T-helper 22 cell (primary cell): Measurements from ENCODE around the gene LRRC47.

ENCODE experiments used
- DNase-seq: peaks from one replicate; pipeline ENCODE4 v3.0.0-alpha.2; 2020; ENCODE audit warnings: low read depth

LRRC47 gene

GRCh38 chr1:3796215-3797061, at the start of gene LRRC47:
Gene LRRC47 (minus strand): TSS chr1:3796498. CDS start chr1:3796476, 22 bp downstream.
- DNase-seq = peak; percentile 88

GRCh38 chr1:3842912-3843311, 46.6 kb upstream of the LRRC47 start:
- DNase-seq = no peak

GRCh38 chr1:3841491-3841890, 45.2 kb upstream of the LRRC47 start:
- DNase-seq = no peak

GRCh38 chr1:3838788-3839187, 42.5 kb upstream of the LRRC47 start:
- no peak for DNase-seq

- no peak for DNase-seq
Measured at GRCh38 chr1:3837685-3838084, 41.4 kb upstream of the LRRC47 start.

GRCh38 chr1:3837200-3837599, 40.9 kb upstream of the LRRC47 start:
- DNase-seq = no peak

- DNase-seq = no peak
Measured at GRCh38 chr1:3836421-3836820, 40.1 kb upstream of the LRRC47 start.

GRCh38 chr1:3834701-3835100, 38.4 kb upstream of the LRRC47 start:
- DNase-seq = no peak

GRCh38 chr1:3831689-3832088, 35.4 kb upstream of the LRRC47 start:
- DNase-seq = no peak

- no peak for DNase-seq
Measured at GRCh38 chr1:3828391-3828790, 32.1 kb upstream of the LRRC47 start.

GRCh38 chr1:3827813-3828307, 31.6 kb upstream of the LRRC47 start:
- no peak for DNase-seq

GRCh38 chr1:3825356-3825755, 29.1 kb upstream of the LRRC47 start:
- DNase-seq = no peak

- no peak for DNase-seq
Measured at GRCh38 chr1:3824650-3825049, 28.4 kb upstream of the LRRC47 start.

- DNase-seq = no peak
Measured at GRCh38 chr1:3822421-3822820, 26.1 kb upstream of the LRRC47 start.

- no peak for DNase-seq
Measured at GRCh38 chr1:3821908-3822307, 25.6 kb upstream of the LRRC47 start.

- DNase-seq = no peak
Measured at GRCh38 chr1:3821447-3821846, 25.1 kb upstream of the LRRC47 start.

- DNase-seq = no peak
Measured at GRCh38 chr1:3821004-3821403, 24.7 kb upstream of the LRRC47 start.

GRCh38 chr1:3820316-3820715, 24.0 kb upstream of the LRRC47 start:
- no peak for DNase-seq

- DNase-seq = no peak
Measured at GRCh38 chr1:3819771-3820200, 23.5 kb upstream of the LRRC47 start.

- no peak for DNase-seq
Measured at GRCh38 chr1:3817821-3818597, 21.7 kb upstream of the LRRC47 start.

GRCh38 chr1:3817138-3817740, 20.9 kb upstream of the LRRC47 start:
- DNase-seq = no peak

GRCh38 chr1:3816331-3817137, 20.2 kb upstream of the LRRC47 start:
- no peak for DNase-seq
